C4-2B (cell line): Measurements from ENCODE around the gene COL28A1.

Experiments used
- ZFX ChIP-seq: fragments of 450-650 bp; IDR thresholded peaks from 2 replicates; pipeline ENCODE4 v1.6.1; 2017
- TF ChIP-seq, protein P1 (sequence below): fragments of 450-650 bp; conservative IDR thresholded peaks from 2 replicates; pipeline ENCODE4 v1.5.1; 2017; ENCODE audit warnings: mild to moderate bottlenecking

DNA sequence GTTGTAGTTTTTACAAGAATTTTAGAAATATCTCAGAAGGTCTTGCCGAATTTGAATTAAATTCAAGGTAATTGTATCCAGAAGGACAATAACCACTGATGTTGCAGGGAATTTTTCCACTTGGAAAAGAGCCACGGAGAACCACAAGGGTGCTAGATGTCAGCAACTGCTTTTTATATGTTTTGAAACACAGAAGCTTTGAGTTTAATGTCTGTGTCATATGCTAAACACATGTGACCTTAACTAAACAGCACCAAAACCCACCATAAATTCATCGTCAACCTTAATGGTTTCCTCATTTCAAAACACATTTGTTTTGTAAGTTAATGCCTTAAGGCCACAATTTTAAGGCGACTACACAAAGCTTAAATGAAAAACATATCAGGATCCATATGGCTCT is 106.9 kb downstream of the COL28A1 start:
- TF ChIP-seq, protein P1, sequence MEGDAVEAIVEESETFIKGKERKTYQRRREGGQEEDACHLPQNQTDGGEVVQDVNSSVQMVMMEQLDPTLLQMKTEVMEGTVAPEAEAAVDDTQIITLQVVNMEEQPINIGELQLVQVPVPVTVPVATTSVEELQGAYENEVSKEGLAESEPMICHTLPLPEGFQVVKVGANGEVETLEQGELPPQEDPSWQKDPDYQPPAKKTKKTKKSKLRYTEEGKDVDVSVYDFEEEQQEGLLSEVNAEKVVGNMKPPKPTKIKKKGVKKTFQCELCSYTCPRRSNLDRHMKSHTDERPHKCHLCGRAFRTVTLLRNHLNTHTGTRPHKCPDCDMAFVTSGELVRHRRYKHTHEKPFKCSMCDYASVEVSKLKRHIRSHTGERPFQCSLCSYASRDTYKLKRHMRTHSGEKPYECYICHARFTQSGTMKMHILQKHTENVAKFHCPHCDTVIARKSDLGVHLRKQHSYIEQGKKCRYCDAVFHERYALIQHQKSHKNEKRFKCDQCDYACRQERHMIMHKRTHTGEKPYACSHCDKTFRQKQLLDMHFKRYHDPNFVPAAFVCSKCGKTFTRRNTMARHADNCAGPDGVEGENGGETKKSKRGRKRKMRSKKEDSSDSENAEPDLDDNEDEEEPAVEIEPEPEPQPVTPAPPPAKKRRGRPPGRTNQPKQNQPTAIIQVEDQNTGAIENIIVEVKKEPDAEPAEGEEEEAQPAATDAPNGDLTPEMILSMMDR = no peak
- TF ChIP-seq ZFX = no peak
